DMS53 (cell line): ENCODE measurements around the gene TRIOBP.

Experiments used
- DNase-seq: peaks from one replicate; lab custom pipeline; 2025; lab: John Stamatoyannopoulos, UW

Gene TRIOBP

DNA sequence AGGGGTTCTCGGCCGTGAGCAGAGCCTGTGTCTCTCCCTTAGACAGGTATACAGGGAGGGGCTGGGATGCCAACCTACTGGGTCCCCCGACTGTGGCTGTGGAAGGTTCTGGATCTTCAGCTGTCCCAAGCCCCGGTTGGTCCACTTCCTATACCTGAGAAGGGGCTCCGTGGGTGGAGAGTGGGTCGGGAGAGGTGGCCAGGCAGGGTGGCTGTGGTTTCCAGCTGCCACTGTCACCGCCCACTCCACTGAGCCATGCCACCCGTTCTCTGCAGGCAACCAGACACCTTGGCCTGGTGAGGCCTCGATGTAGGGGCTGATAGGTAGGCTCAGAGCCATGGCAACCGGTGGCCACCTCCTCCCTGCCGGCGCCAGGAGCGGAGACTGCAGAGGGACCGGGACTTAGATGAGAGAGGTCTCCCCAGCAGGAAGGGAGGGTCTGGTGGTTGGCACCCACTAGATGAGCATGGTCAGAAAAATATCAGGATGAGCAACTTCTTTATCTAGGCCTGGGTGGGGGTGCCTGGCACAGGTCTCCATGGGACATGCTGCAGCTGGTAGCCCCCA, 53.8 kb downstream of the TRIOBP start:
- DNase-seq = no peak

GRCh38 chr22:37751449-37752188, 54.8 kb downstream of the TRIOBP start:
- no peak for DNase-seq

DNA sequence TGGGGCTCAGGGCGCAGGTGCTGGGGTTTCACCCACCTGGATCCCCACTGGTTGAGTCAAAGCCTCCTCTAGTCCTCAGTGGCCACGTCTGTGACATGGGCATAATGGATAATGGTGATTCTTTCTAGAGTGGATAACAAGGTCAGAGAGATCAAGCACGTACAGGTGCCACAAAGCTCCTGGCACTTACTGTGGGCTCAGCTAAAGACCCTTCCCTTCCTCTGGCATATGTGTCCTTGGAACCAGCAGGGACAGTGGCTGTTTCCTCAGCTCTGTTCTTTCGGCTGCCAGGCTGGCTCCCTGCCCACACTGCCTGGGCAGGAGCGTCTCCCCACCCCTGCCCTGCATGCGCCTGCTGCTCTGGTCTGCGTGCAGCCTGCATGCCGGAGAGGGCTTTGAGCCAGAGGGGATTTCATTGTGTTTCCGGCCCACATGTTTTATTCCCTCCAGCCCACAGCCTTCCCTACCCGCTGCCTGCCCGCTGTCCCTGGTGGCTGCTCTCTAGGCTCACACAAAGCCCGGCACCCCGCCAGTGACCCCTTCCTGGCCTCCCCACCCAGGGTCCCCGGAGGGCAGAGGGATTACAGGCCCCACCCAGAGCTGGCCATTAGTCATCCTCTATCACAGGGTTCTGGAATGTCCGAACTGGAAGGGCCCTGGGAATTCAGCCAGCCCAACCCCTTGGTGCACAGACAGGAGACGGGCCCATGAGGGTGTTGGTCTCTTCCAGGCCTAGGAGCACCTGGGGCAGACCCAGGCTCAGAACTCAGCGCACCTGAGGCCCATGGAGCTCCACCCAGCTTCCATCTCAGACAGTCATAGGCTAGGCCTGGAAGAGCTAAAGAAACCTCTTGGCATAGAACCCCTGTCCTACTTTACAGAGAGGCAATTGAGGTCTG, 55.6 kb downstream of the TRIOBP start:
- DNase-seq = no peak

- DNase-seq = no peak
Observed at GRCh38 chr22:37753746-37754145, 56.9 kb downstream of the TRIOBP start.

GRCh38 chr22:37757663-37758062, 60.8 kb downstream of the TRIOBP start:
- DNase-seq = no peak

DNA sequence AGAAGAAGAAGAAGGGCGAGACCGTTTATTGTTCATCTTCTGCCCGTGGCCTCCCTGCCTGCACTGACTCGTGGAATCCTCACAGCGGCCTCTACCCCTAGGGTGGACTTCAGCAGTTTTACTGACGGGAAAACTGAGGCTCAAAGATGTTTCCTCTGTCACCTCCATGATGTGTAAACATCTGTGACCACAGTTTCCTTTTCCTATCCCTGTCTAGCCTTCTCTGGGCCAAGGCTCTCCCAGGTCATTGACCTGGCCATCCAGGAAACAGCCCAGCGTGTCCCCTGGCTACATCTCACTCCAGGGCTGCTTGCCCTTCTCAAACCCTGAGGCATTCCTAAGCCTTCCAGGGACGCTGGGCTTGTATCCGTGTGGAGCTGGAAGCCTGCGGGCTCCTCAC, 61.8 kb downstream of the TRIOBP start:
- DNase-seq = no peak

- DNase-seq = no peak
Observed at GRCh38 chr22:37759281-37759680, 62.4 kb downstream of the TRIOBP start.

- DNase-seq = peak; percentile 52
Observed at GRCh38 chr22:37760152-37760551, 63.3 kb downstream of the TRIOBP start.

GRCh38 chr22:37762389-37762836, 65.6 kb downstream of the TRIOBP start:
- no peak for DNase-seq

DNA sequence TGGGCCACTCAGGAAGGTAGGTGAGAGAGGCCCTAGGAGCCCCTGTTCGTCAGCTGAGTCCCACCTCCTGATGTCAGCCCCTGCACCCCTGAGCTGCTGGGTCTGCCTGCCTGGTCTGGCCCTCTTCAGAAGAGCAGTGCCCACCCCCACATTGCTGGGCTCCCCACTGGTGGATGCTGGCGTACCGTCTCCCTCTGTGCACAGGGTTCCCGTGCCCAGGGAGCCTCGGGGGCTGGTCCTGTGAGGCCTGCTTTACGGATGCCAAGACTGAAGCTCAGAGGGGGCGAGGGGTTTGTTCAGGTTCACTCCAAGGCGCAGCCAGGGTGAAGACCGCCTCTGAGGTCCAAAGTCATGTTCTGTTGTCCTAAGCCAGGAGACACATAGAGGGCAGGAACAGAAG, 66.2 kb downstream of the TRIOBP start:
- DNase-seq = no peak

DNA sequence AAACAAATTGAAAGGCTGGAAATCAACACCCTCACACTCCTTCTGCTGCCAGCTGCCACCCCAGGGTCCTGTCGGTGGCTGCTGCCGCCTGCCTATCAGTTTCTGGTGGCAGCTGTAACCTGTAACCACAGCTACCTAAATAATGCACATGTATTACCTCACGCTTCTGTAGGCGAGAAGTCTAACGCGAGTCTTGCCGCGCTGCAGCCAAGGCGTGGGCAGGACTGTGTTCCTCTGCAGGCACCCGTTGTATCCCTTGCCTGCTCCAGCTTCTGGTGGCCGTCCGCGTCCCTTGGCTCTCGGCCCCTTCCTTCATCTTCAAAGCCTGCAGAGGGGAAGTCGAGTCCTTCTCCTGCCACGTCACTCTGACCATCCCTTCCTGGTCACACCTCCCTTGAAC, 66.8 kb downstream of the TRIOBP start:
- no peak for DNase-seq

DNA sequence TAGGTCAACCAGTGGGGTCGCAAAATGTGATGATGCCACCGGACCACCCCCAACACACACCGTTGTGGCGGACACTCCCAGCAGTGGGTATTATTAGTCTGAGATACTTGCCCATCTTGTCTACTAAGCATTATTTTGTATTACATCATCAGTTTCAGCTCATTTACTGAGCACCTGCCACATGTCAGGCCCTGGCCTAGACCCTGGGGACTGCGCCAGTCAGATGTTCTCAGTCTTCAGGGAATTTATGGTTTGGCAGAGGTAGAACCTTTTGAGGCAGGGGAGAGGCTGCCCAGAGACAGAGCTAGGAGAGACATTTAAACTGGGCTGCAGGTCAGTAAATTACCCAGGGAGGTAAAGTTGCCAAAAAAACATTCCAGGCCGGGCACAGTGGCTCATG, 67.8 kb downstream of the TRIOBP start:
- no peak for DNase-seq

GRCh38 chr22:37765498-37765897, 68.7 kb downstream of the TRIOBP start:
- DNase-seq = no peak

DNA sequence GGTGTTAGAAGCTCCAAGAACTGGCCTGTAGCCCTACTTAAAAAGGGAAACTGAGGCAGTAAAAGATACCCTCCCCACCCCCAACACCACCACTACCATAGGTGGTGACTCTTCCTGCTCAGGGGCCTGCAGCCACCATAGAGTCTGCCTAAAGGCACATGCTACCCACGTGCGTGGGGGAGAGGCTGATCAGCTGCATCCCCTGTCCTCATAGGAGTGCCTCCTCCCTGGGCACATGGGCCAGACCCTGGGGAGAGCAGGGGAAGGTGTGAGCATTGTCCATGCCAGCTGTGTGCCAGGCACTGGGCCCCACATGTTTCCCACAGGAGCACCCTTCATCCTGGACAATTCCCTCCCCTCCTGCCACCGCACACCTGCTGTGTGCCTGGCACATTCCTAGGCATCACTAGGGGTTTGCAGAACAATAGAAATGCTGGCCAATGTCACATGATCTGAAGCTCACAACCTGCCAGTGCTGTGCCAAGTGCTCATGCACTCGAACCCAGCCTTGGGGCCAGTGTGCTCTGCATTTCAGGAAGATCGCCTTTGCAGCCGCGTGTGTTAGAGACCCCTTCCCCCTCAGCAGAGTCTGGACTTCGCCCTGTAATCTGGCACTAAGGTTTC, 69.2 kb downstream of the TRIOBP start:
- no peak for DNase-seq

DNA sequence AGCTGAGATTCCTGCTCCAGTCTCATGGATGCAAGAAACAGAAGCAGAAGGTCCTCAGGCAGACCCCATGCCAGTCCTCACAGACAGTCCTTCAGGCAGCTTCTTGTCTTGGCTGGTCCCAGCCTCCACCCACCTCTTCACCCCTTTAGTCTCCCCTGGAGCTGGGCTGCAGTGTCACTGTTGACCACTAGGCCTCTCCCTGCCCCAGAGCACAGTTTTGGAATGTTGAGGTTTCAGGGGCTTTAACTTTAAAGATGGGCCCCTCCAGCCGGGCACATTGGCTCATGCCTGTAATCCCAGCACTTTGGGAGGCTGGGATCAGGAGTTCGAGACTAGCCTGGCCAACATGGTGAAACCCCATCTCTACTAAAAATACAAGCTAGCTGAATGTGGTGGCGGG, 71.4 kb downstream of the TRIOBP start:
- no peak for DNase-seq

GRCh38 chr22:37769056-37769455, 72.2 kb downstream of the TRIOBP start:
- no peak for DNase-seq

DNA sequence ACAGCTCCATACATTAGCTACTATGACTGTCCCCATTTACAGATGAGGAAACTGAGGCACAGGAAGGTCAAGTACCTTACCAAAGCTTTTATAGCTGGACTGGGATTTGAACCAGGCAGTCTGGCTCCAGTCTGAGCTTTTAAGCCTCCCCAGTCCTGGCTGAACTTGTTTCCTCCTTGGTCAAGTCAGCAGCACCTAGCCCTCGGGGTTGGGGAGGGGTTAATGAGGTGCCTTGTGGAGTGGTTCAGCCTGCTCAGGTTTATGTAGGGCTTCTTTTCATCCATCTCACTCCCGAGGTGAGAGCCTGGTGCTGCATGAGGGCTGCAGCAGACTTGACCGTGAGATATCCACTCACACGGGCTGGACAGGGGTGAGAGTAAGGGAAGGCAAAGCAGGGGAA, 74.2 kb downstream of the TRIOBP start:
- no peak for DNase-seq

- peak; percentile 2 for DNase-seq
Observed at GRCh38 chr22:37771702-37772427, 75.0 kb downstream of the TRIOBP start.

DNA sequence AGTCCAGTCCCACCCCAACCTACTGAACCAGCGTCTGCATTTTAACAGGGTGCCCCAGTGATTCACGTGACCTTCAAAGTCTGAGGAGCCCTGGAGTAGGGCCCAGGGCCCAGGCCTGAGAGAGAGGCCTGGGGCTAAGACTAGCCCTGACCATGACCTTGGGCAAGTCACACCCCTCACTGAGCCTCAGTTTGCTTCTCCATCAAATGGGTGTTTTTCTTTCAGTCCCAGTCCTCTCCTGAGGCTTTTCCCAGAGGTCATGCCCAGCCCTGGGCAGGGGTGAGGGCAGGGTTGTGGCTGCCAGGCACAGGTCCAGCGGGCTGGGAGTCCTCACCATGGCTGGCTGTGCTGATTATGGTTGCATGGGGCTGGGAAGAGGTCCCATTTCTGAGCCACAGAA, 77.9 kb downstream of the TRIOBP start:
- no peak for DNase-seq

GRCh38 chr22:37775785-37776638, 79.2 kb downstream of the TRIOBP start:
- DNase-seq = no peak

DNA sequence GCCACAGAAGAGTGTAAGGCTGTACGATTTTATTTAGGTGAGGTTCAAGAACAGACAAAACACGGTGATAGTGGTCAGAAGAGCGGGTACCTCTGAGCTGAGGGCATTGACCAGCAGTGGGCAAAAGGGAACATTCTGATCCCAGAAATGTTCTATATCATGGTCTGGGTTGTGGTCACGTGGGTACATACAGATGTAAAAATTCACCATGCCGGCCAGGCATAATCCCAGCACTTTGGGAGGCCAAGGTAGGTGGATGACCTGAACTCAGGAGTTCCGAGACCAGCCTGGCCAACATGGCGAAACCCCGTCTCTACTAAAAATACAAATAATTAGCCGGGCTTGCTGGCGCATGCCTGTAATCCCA, 79.8 kb downstream of the TRIOBP start:
- DNase-seq = no peak
